T-helper 17 cell (primary cell): ENCODE measurements around the gene ST8SIA5. TPM values are rescaled to one million over a fixed set of nuclear protein-coding genes. Genes with fewer than 3 reads are reported as not detected.

Experiments
- ATAC-seq: fragments of 150-1000 bp; cut with Tn5 transposase; 2 replicates; pipeline ENCODE4 v1.10.0; 2021; ENCODE audit warnings: mild to moderate bottlenecking, moderate library complexity
- DNase-seq, 3 donors: peaks; one replicate each; pipeline versions ENCODE4 v3.0.0 to v3.0.0-alpha.2; 2020 to 2021
- H3K9me3 ChIP-seq: one replicate; pipeline ENCODE4 v1.7.0; 2013; ENCODE audit warnings: low read length, mild to moderate bottlenecking; ENCODE audit not compliant: control insufficient read depth, poor library complexity, severe bottlenecking
- H3K27ac Mint-ChIP-seq: one replicate; pipeline ENCODE4 v1.8.0; 2022; ENCODE audit warnings: mild to moderate bottlenecking, moderate library complexity, mixed read lengths
- H3K27me3 Mint-ChIP-seq: one replicate; pipeline ENCODE4 v1.8.0; 2022; ENCODE audit warnings: mixed read lengths
- H3K36me3 Mint-ChIP-seq: one replicate; pipeline ENCODE4 v1.8.0; 2022; ENCODE audit warnings: low read depth, mixed read lengths
- H3K4me1 Mint-ChIP-seq: one replicate; pipeline ENCODE4 v1.8.0; 2022; ENCODE audit warnings: mild to moderate bottlenecking, mixed read lengths
- H3K4me3 Mint-ChIP-seq: one replicate; pipeline ENCODE4 v1.8.0; 2022; ENCODE audit warnings: mild to moderate bottlenecking, moderate library complexity, mixed read lengths
- total RNA-seq, 4 donors: library from RNA in 2 of 4; stranded (reverse) in 2 of 4; gene quantifications; one replicate each; pipeline ENCODE4 v1.2.3 and lab custom pipeline; 2022 to 2026

Gene ST8SIA5
- total RNA-seq, 2 donors from 2014 or later = 0.34 TPM; not detected in 1

DNA sequence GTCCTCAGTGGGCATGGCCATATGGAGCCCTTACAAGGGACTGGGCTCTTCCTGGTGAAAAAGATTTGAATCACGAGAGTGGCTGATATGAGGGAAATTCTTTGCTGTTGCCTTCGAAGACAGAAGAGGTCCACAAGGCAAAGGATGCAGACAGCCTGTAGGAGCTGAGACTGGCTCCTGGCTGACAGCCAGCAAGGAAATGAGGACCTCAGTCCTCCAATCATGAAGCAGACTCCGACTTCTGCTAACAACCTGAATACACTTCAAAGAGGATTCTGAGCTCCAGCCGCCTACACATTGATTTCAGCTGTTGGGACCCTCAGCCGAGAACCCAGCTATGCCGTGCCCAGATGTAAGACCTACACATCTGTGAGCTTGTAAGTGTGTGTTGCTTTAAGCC, 3.0 kb upstream of the ST8SIA5 start:
- DNase-seq = no peak
- Mint-ChIP-seq H3K36me3 (no peaks in the 10 kb centered on the region), H3K4me1 (peaks cover 3% of the 10 kb centered on the region), H3K27ac (no peak overlapping the region), H3K27me3 (peaks cover 76% of the 10 kb centered on the region), H3K4me3 (no peak overlapping the region)
- ATAC-seq = no peak
- no peaks in the 10 kb centered on the region for H3K9me3 ChIP-seq

DNA sequence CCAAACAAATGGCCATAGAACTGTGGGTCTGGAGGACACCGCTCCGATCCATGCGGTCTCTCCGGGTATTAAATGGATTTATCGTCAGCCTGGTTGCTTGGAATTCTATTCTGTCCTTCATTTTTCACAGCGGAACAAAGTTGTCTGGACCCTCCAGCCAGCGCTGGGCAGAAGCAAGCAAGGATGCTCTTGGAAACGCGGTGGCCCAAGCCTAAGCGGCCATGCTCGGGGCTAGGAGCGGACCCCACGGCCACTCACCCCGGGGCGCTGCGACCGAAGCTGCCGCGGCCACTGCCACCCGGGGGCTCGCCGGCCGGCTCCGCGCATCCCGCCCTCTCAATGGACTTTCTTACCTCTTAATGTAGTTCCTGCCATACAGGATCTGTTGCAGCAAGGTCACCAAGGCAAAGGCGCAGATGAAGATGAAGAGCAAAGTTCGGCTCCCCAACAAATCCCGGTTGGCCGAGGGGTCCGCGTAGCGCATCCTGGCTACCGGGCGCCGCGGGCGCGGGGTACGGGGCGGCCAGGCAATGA, 761 bp downstream of the ST8SIA5 start:
- H3K4me3 Mint-ChIP-seq = peak overlapping the region; percentile 68

DNA sequence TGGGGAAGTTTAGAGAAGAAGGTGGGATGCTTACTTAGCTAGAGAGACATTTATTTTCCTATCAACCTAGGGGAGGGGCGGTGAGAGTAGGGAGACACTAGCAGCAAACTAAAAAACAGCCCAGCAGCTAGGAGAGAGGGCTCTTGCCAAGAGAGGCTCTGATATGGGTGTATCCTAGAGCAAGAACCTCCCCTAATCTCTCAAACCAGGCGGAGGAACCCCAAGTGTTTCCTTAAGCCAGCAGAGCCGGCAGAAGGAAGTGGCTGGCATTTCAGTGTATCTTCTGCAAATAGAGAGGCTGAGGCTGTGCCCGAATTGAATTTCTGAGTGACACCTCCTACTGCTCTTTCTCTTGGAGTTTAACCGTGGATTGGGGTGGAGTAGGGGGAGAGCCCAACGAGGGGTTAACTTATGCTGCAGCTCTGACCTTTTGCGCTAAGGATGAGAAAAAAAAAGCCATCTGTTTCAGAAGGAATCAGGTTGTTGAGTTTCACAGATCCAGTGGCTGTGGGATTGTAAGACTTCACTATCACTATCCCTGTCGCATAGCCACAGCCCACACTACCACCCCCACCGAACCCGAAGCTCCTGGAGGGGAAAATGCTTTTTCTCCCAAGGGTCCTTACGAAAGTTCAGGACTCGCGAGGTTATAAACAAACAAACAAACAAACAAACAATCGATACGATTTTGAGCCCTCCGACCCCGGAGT, 1.4 kb downstream of the ST8SIA5 start:
- no peaks in the 10 kb centered on the region for H3K9me3 ChIP-seq
- H3K27ac Mint-ChIP-seq = no peak overlapping the region
- peaks cover 65% of the 10 kb centered on the region for H3K27me3 Mint-ChIP-seq
- H3K36me3 Mint-ChIP-seq = no peaks in the 10 kb centered on the region
- DNase-seq (no peak), ATAC-seq (no peak)
- peak overlapping the region; percentile 68 for H3K4me3 Mint-ChIP-seq
- H3K4me1 Mint-ChIP-seq = peaks cover 7% of the 10 kb centered on the region

More for the DNA sequence above, 761 bp downstream of the ST8SIA5 start:
- peaks cover 71% of the 10 kb centered on the region for H3K27me3 Mint-ChIP-seq
- H3K36me3 Mint-ChIP-seq = no peaks in the 10 kb centered on the region
- DNase-seq (no peak), ATAC-seq (no peak)
- no peaks in the 10 kb centered on the region for H3K9me3 ChIP-seq
- H3K4me1 Mint-ChIP-seq = peaks cover 7% of the 10 kb centered on the region
- no peak overlapping the region for H3K27ac Mint-ChIP-seq

DNA sequence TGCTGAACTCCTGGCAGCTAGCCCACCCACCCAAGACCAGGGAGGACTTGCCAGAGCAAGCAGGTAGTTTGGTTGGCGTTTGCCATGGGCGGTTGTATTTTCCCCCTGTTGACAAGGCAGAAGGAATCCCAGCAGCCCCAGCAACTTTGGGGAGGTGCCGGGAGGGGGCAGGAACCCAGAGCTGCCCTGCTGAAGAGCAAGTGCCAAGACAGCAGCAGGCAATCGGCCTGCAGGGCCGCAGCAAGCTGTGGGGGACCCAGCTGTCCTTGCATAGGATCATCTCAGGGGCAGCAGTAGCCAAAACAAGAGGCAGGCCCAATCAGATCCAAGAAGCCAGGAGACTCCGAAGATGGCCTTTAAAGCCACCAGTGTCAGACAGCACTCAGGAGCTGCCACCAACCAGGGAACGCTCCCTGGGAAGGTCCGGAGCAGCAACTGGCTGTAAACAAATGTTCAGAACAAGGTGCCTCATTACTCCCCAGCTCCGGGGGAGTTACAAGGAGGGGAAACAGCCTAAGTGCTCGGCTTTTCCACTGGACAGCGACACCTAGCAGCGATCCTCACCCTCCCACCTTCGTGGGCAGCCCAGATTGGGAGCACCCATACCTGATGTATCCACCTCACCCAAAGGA, 2.1 kb downstream of the ST8SIA5 start:
- Mint-ChIP-seq H3K4me3 (peak overlapping the region; percentile 25), H3K27ac (no peak overlapping the region), H3K36me3 (no peaks in the 10 kb centered on the region), H3K4me1 (peaks cover 7% of the 10 kb centered on the region), H3K27me3 (peaks cover 58% of the 10 kb centered on the region)
- DNase-seq = no peak
- ATAC-seq = no peak
- H3K9me3 ChIP-seq = no peaks in the 10 kb centered on the region

DNA sequence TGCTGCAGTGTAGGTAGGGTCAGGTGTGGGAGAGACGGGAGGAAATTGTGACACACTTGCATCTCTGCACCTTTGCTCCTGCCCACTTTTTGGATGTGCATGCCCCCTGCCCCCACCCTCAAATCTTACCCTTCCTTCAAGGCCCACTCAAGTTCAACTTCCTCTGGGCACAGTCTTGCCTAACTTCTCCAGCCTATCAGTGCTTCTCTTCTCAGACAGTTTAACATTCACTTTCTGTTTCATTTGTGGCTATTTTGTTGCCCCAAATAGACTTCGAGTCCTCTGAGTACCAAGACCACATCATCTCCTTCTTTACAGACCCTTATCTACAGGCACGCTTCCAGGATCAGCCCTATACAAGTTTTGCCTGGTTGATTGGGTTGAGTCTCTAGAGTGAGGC, 2.7 kb downstream of the ST8SIA5 start:
- H3K27ac Mint-ChIP-seq = no peak overlapping the region
- peaks cover 52% of the 10 kb centered on the region for H3K27me3 Mint-ChIP-seq
- no peaks in the 10 kb centered on the region for H3K9me3 ChIP-seq
- no peak overlapping the region for H3K4me3 Mint-ChIP-seq
- no peaks in the 10 kb centered on the region for H3K36me3 Mint-ChIP-seq
- DNase-seq = no peak
- ATAC-seq = no peak
- peaks cover 7% of the 10 kb centered on the region for H3K4me1 Mint-ChIP-seq

DNA sequence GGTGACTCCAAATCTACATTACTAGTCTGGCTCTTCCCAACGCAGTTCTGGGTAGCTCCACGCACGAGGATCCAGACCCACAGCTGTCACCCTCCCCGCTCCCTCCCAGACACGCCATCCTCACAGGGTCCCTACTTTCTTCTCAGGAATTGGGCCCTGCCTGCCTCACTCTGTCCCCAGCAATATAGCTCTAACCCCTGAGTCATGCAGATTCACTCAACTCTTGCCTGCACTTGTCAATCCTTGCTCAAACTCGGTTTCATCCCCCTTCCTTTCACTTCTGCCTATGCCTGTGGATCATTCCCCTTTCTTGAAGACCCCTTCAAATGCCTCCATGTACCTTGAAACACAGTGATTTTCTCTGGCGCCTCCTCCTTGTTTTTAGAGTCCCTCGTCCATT, 5.0 kb downstream of the ST8SIA5 start:
- no peaks in the 10 kb centered on the region for H3K36me3 Mint-ChIP-seq
- H3K4me1 Mint-ChIP-seq = peaks cover 7% of the 10 kb centered on the region
- H3K27me3 Mint-ChIP-seq = peaks cover 37% of the 10 kb centered on the region
- H3K27ac Mint-ChIP-seq = no peak overlapping the region
- H3K4me3 Mint-ChIP-seq = no peak overlapping the region
- no peak for DNase-seq
- no peak for ATAC-seq
- H3K9me3 ChIP-seq = no peaks in the 10 kb centered on the region

DNA sequence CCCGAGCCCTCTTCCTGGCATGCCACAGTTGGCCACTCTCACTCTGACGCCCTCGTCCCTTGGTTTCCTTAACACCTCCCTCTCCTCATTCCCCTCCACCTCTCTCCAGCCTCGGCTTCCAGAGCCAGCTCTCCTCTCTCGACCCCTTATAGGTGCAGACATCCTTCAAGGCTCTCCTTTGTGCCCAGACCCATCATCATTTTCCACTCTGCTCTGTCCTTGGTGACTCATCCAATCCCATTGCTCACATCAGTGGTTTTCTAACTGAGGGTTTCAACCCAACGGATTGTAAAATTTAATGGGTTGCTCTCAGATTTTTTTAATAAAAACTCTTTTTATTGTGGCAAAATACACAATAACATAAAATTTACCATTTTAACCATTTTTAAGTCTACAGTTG, 6.2 kb downstream of the ST8SIA5 start:
- ATAC-seq (no peak), DNase-seq (no peak)
- no peaks in the 10 kb centered on the region for H3K36me3 Mint-ChIP-seq
- H3K4me3 Mint-ChIP-seq = no peak overlapping the region
- no peak overlapping the region for H3K27ac Mint-ChIP-seq
- H3K9me3 ChIP-seq = no peaks in the 10 kb centered on the region
- H3K4me1 Mint-ChIP-seq = peaks cover 5% of the 10 kb centered on the region
- H3K27me3 Mint-ChIP-seq = peaks cover 33% of the 10 kb centered on the region

DNA sequence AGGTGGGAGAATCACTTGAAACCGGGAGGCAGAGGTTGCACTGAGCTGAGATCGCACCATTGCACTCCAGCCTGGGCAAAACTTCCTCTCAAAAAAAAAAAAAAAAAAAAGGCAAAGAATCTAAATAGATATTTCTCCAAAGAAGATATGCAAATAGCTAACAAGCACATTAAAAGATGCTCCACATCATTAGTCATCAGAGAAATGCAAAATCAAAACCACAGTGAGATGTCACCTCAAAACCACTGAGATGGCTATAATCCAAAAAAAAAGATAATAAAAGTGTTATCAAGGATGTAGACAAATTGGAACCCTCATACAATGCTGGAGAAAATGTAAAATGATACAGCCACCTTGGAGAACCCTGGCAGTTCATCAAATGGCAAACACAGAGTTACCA, 8.4 kb downstream of the ST8SIA5 start:
- H3K27me3 Mint-ChIP-seq = peaks cover 30% of the 10 kb centered on the region
- no peaks in the 10 kb centered on the region for H3K36me3 Mint-ChIP-seq

DNA sequence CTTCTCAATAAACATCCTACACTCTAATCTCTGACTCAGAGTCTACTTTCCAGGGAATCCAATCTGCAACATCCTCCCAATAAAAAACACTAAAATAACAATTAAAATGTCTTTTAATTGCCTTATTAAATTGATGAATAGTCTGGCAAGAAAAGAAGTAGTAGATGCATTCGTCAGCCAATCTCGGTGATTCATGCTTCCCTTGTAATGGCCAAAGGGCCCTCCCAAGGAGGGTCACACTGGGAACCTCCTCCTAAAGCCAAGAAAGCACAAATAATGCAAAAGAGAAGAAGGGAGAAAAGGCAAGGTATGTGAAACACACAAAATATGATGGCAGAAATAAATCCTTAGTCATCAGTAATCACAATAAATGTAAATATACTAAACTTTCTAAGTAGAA, 16.8 kb downstream of the ST8SIA5 start:
- no peak for DNase-seq
- peaks cover 55% of the 10 kb centered on the region for H3K27me3 Mint-ChIP-seq
- no peaks in the 10 kb centered on the region for H3K4me1 Mint-ChIP-seq

More for the DNA sequence above, 8.4 kb downstream of the ST8SIA5 start:
- DNase-seq (no peak), ATAC-seq (no peak)
- Mint-ChIP-seq H3K4me3 (no peak overlapping the region), H3K27ac (no peak overlapping the region), H3K4me1 (no peaks in the 10 kb centered on the region)
- H3K9me3 ChIP-seq = no peaks in the 10 kb centered on the region

DNA sequence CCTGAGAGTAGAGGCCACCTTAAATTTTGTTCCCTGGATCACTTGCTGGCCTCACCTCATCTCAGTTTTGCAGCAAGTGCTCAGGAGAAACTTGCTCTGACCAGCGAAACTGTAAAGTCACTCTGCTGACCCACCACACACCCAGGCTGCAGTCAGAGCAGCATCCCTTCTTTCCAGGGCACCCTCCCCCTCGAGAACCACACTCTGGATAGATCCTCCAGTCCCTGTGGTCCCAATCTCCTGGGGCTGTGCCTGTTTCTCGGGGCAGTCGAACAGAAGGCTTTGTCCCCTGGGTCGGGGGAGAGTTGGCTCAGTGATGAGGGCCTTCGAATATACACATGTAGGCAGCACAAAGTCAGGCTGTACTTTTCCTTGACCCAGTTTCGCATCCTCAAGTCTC, 18.4 kb downstream of the ST8SIA5 start:
- Mint-ChIP-seq H3K36me3 (peaks cover 2% of the 10 kb centered on the region), H3K27me3 (peaks cover 43% of the 10 kb centered on the region), H3K4me3 (no peak overlapping the region), H3K4me1 (no peaks in the 10 kb centered on the region), H3K27ac (no peak overlapping the region)
- no peak for DNase-seq
- H3K9me3 ChIP-seq = no peaks in the 10 kb centered on the region
- no peak for ATAC-seq

More for the DNA sequence above, 16.8 kb downstream of the ST8SIA5 start:
- H3K4me3 Mint-ChIP-seq = no peak overlapping the region
- no peak overlapping the region for H3K27ac Mint-ChIP-seq
- no peak for ATAC-seq
- H3K36me3 Mint-ChIP-seq = peaks cover 2% of the 10 kb centered on the region
- no peaks in the 10 kb centered on the region for H3K9me3 ChIP-seq

DNA sequence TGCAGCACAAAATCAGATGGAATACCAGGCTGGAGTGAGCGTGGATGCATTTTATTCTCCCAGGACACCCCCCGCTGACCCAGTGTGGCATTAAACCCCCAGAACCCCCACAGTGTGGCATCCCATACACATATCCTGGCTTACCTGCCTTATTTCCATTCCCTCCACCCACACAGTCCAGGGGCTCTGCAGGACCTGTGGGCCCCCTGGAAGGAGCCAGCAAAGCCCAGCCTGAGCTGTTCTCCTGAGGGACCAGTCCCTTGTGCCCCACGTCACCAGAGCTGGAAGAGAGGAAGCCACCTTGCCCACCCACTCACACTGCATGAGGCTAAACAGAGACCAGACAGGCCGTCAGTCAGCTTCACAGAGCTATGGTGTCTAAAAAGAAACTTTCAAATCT, 20.1 kb downstream of the ST8SIA5 start:
- peaks cover 43% of the 10 kb centered on the region for H3K27me3 Mint-ChIP-seq
- peaks cover 2% of the 10 kb centered on the region for H3K36me3 Mint-ChIP-seq
- H3K9me3 ChIP-seq = no peaks in the 10 kb centered on the region
- ATAC-seq (no peak), DNase-seq (no peak)
- H3K4me1 Mint-ChIP-seq = no peaks in the 10 kb centered on the region
- H3K27ac Mint-ChIP-seq = no peak overlapping the region
- no peak overlapping the region for H3K4me3 Mint-ChIP-seq

DNA sequence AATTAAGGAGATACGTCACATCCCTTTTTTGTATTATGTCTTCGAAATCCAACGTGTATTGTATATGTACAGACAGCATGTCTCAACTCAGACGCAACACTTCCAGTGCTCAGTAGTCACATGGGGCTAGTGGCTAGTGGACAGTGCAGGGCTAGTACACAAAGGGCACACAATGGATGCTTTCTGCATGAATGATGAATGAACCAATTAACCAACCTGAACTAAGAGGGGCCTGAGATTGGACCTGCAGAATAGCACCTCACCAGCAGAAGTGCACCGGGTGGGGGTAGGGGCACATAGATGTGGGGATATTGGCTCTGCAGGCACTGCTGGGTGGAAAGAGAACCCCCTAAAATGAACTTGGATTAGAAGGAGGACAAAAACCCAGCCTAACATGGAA, 20.7 kb downstream of the ST8SIA5 start:
- Mint-ChIP-seq H3K4me3 (no peak overlapping the region), H3K36me3 (peaks cover 2% of the 10 kb centered on the region), H3K4me1 (no peaks in the 10 kb centered on the region), H3K27me3 (peaks cover 43% of the 10 kb centered on the region), H3K27ac (no peak overlapping the region)
- no peaks in the 10 kb centered on the region for H3K9me3 ChIP-seq
- ATAC-seq (no peak), DNase-seq (no peak)

DNA sequence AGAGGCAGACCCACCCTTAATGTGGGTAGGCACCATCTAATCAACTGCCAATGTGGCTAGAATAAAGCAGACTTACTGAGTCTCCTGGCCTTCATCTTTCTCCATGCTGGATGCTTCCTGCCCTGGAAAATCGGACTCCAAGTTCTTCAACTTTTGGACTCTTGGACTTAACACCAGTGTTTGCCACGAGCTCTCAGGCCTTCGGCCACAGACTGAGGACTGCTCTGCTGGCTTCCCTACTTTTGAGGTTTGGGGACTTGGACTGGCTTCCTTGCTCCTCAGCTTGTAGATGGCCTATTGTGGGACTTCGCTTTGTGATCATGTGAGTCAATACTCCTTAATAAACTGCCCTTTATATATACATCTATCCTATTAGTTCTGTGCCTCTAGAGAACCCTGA, 21.9 kb downstream of the ST8SIA5 start:
- no peak overlapping the region for H3K27ac Mint-ChIP-seq
- H3K9me3 ChIP-seq = peaks cover 2% of the 10 kb centered on the region
- peaks cover 39% of the 10 kb centered on the region for H3K27me3 Mint-ChIP-seq
- no peak overlapping the region for H3K4me3 Mint-ChIP-seq
- no peaks in the 10 kb centered on the region for H3K4me1 Mint-ChIP-seq
- ATAC-seq (no peak), DNase-seq (no peak)
- peaks cover 2% of the 10 kb centered on the region for H3K36me3 Mint-ChIP-seq

DNA sequence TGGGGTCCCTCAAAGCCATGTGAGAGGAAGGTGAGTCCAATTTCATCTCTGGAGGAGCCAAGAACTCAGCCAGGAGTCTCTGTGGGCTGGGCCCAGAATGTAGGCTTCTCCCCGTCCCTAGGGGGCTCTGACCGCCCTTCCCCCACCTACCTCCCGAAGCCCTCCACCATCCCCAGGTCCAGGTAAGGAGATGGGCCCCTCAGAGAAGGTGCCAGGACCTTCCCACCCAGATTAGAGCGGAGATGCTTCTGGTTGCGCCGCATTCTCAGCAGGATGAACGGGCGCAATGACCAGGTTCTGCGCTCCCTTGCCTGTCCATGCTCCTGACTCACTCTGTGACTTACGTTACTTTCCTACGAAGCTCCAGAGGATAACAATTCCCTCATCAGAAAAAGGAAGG, 23.0 kb downstream of the ST8SIA5 start:
- Mint-ChIP-seq H3K36me3 (peaks cover under 1% of the 10 kb centered on the region), H3K4me3 (no peak overlapping the region), H3K27me3 (peaks cover 28% of the 10 kb centered on the region), H3K27ac (no peak overlapping the region), H3K4me1 (no peaks in the 10 kb centered on the region)
- peaks cover 2% of the 10 kb centered on the region for H3K9me3 ChIP-seq
- no peak for ATAC-seq
- no peak for DNase-seq
